ENCODE results near the gene DEFB129. TPM values are rescaled to one million over a fixed set of nuclear protein-coding genes. Genes with fewer than 3 reads are reported as not detected.

Gene DEFB129
- total RNA-seq, 1 donor from 2014 or later = not detected

DNA sequence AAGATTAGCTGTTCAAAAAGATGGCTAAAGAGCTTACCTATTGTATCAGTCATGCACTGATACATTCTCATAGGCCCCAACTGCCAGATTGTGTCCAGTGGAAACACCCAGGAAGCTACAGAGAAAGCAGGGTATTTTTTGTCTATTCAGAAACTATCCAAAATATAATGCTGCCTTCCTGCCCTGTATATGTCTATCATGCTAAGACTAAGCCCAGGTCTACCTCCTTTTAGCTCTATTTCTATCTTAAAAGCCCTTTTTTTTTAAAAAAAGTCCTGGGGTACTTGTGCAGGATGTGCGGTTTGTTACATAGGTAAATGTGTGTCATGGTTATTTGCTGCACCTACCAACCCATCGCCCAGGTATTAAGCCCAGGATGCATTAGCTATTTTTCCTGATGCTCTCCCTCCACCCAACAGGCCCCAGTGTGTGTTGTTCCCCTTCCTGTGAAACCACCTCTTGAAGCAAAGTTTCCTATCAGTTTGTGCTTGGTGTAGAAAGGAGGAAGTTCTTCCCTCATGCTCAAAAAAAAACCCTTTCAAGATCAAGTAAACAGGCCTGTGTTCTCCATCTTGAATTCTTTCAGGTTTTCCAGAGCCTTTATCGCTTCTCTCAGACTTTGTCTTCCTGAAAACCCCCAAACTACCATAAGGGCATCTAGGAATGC lies 514 bp downstream of the DEFB129 start:
- Histone ChIP-seq H3K27me3 (no peaks in the 10 kb centered on the region), H3K27ac (no peak overlapping the region), H3K4me3 (no peak overlapping the region), H3K4me1 (no peaks in the 10 kb centered on the region), H3K9me3 (no peaks in the 10 kb centered on the region), H3K36me3 (no peaks in the 10 kb centered on the region)
- no peak for DNase-seq (ENCODE audit: extremely low spot score in 2 of 2)
- no peak for TF ChIP-seq POLR2A (IDR thresholded peaks at IDR 0.05)
- TF ChIP-seq POLR2AphosphoS5 (IDR thresholded peaks at IDR 0.05; ENCODE audit: insufficient read depth in 1 of 2, low read depth in 1 of 2) = no peak
- intact Hi-C loops (cut with DNase I) = no loop called here

DNA sequence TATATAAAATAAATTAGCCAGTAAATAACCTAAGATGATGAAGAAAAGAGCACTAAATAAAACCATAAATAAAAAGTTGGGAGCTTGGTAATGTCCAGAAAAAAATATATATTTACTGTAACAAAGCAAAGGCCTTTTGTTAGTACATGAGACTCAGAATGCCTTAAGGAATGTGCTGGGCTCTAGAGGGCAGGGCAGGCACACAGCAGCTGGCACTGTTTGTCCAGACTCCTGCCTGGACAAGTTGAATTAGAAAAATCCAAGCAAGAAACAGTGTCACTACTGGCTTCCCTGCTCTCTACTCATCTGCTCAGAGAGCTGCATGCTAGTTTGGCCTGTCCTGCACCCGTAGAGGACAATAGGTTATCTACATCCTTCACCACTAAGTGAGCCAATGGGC lies 8.8 kb downstream of the DEFB129 start:
- intact Hi-C loops (cut with DNase I) = no loop called here
- DNase-seq (ENCODE audit: extremely low spot score in 2 of 2) = no peak
- TF ChIP-seq POLR2A (IDR thresholded peaks at IDR 0.05) = no peak
- TF ChIP-seq, protein P1, sequence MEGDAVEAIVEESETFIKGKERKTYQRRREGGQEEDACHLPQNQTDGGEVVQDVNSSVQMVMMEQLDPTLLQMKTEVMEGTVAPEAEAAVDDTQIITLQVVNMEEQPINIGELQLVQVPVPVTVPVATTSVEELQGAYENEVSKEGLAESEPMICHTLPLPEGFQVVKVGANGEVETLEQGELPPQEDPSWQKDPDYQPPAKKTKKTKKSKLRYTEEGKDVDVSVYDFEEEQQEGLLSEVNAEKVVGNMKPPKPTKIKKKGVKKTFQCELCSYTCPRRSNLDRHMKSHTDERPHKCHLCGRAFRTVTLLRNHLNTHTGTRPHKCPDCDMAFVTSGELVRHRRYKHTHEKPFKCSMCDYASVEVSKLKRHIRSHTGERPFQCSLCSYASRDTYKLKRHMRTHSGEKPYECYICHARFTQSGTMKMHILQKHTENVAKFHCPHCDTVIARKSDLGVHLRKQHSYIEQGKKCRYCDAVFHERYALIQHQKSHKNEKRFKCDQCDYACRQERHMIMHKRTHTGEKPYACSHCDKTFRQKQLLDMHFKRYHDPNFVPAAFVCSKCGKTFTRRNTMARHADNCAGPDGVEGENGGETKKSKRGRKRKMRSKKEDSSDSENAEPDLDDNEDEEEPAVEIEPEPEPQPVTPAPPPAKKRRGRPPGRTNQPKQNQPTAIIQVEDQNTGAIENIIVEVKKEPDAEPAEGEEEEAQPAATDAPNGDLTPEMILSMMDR (IDR thresholded peaks at IDR 0.05) = no peak
- TF ChIP-seq POLR2AphosphoS5 (IDR thresholded peaks at IDR 0.05; ENCODE audit: insufficient read depth in 1 of 2, low read depth in 1 of 2) = no peak
- H3K36me3 ChIP-seq = no peaks in the 10 kb centered on the region
- H3K4me1 ChIP-seq = peaks cover 4% of the 10 kb centered on the region
- no peaks in the 10 kb centered on the region for H3K9me3 ChIP-seq
- H3K4me3 ChIP-seq = no peak overlapping the region
- H3K27me3 ChIP-seq = no peaks in the 10 kb centered on the region
- no peak overlapping the region for H3K27ac ChIP-seq

DNA sequence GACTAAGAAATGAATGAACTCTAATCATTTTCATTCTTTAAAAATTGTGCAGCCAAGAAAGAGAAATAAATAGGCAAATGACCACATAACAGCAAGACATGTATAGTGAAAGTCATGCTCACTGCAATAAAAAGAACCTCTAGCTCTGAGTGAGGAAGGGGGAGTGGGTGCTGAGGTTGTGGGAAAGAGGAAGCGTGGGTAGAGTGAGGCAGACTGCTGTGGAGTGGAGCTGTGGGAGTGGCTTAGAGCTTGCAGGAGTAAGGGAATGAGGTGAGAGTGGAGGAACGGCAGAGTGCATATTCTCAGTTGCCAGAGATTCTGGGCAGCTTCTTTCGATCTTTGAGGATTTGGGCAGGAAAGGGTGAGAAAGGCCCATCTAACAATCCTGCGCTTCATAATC lies 10.4 kb downstream of the DEFB129 start:
- TF ChIP-seq POLR2AphosphoS5 (IDR thresholded peaks at IDR 0.05; ENCODE audit: insufficient read depth in 1 of 2, low read depth in 1 of 2) (no peak), POLR2A (IDR thresholded peaks at IDR 0.05) (no peak)
- TF ChIP-seq, protein P1 (IDR thresholded peaks at IDR 0.05) = no peak

DNA sequence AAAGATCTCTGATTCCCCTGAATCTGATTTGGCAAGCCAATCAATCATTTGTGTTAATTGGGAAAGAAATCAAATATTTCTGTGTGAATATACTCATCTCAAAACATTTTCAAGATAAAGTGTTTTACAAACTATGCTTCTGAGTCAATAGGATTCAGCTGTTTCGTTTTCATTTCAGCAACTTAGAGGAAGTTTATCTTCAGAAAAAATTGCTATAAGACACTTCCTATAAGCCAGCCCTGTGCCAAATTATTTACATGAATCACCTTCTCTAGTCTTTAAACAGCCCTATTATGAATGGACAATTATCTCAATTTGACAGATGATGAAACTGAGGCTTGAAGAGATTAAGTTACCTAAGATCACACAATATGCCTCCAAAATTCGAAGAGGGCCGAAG lies 10.9 kb downstream of the DEFB129 start:
- H3K9me3 ChIP-seq = no peaks in the 10 kb centered on the region
- H3K27me3 ChIP-seq = no peaks in the 10 kb centered on the region
- intact Hi-C loops (cut with DNase I) = no loop called here
- H3K27ac ChIP-seq = no peak overlapping the region
- H3K36me3 ChIP-seq = no peaks in the 10 kb centered on the region
- H3K4me3 ChIP-seq = no peak overlapping the region
- peaks cover 4% of the 10 kb centered on the region for H3K4me1 ChIP-seq
- TF ChIP-seq, protein P1 (IDR thresholded peaks at IDR 0.05) = no peak
- TF ChIP-seq POLR2A (IDR thresholded peaks at IDR 0.05) = no peak
- TF ChIP-seq POLR2AphosphoS5 (IDR thresholded peaks at IDR 0.05; ENCODE audit: insufficient read depth in 1 of 2, low read depth in 1 of 2) = no peak
- DNase-seq (ENCODE audit: extremely low spot score in 2 of 2) = no peak

More for the DNA sequence above, 10.4 kb downstream of the DEFB129 start:
- no peak for DNase-seq (ENCODE audit: extremely low spot score in 2 of 2)
- Histone ChIP-seq H3K36me3 (no peaks in the 10 kb centered on the region), H3K4me3 (no peak overlapping the region), H3K27me3 (no peaks in the 10 kb centered on the region), H3K4me1 (peaks cover 4% of the 10 kb centered on the region), H3K9me3 (no peaks in the 10 kb centered on the region), H3K27ac (no peak overlapping the region)
- intact Hi-C loops (cut with DNase I) = no loop called here

DNA sequence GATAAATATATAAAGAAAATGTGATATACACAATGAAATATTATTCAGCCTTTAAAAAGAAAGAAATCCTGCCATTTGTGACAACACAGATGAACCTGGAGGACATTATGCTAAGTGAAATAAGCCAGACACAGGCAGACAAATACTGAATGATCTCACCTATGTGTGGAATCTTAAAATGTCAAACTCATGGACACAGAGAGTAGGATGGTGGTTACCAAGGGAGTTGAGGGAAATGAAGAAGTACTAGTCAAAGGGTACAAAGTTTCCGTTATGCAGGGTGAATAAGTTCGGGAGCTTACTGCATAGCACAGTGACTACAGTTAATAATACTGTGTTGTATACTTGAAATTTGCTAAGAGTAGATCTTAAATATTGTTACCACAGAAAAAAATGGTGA lies 15.8 kb downstream of the DEFB129 start:
- DNase-seq (ENCODE audit: extremely low spot score in 2 of 2) = no peak
- H3K27ac ChIP-seq = no peak overlapping the region
- H3K9me3 ChIP-seq = no peaks in the 10 kb centered on the region
- no peaks in the 10 kb centered on the region for H3K27me3 ChIP-seq
- no peaks in the 10 kb centered on the region for H3K36me3 ChIP-seq
- no peak for TF ChIP-seq POLR2A (IDR thresholded peaks at IDR 0.05)
- TF ChIP-seq POLR2AphosphoS5 (IDR thresholded peaks at IDR 0.05; ENCODE audit: insufficient read depth in 1 of 2, low read depth in 1 of 2) = no peak
- TF ChIP-seq, protein P1 (IDR thresholded peaks at IDR 0.05) = no peak
- intact Hi-C loops (cut with DNase I) = no loop called here
- no peak overlapping the region for H3K4me3 ChIP-seq
- H3K4me1 ChIP-seq = peaks cover under 1% of the 10 kb centered on the region

Data from vagina (tissue), 2 donors.